Lower leg skin (tissue), 4 donors: Measurements from ENCODE around the gene ATP1B1. TPM values are rescaled to one million over a fixed set of nuclear protein-coding genes. Genes with fewer than 3 reads are reported as not detected.
"Not testable (repeated sequence)": the region's sequence is repeated elsewhere in the genome, so short reads cannot be mapped to it uniquely, and the experiment has no call there.

Experiments
- DNase-seq, 2 donors: peaks; one replicate each; pipeline ENCODE4 v3.0.0-alpha.2; 2019; ENCODE audit warnings: low spot score in 2 of 2
- H3K4me3 ChIP-seq: fragments of 200-600 bp; sonication (generic); 2 replicates; pipeline ENCODE4 v1.5.1; 2017; ENCODE audit warnings: mild to moderate bottlenecking, low read depth; ENCODE audit not compliant: poor library complexity, severe bottlenecking
- POLR2A ChIP-seq, 2 donors: fragments of 450-650 bp; IDR thresholded peaks; one replicate each; pipeline ENCODE4 v1.6.1; 2016 to 2017; ENCODE audit warnings: antibody characterized with exemption in 2 of 2, mild to moderate bottlenecking in 1 of 2, moderate library complexity in 1 of 2
- WGBS, 2 donors: methylation state at CpG; one replicate each; pipeline ENCODE4 v1.1.5; 2018; 5-methylcytosine and 5-hydroxymethylcytosine counted together
- intact Hi-C: fragments of 100-400 bp; cut with DNase I; formaldehyde crosslinking; loops from one replicate; pipeline ENCODE4 v1.15.0; 2023; ENCODE audit warnings: low total_unique reads
- total RNA-seq, 4 donors: library from RNA; depleted of rRNA; stranded (reverse); fragments of >200 nt; gene quantifications; one replicate each; pipeline ENCODE4 v1.1.0, GENCODE V29; 2016
- TF ChIP-seq, protein P1 (sequence below), 3 donors: fragments of 450-650 bp; IDR thresholded peaks; one replicate each; pipeline ENCODE4 v1.5.1; 2016; ENCODE audit warnings: antibody characterized with exemption in 3 of 3, mild to moderate bottlenecking in 3 of 3, moderate library complexity in 2 of 3

Gene ATP1B1
- total RNA-seq, 4 donors from 2014 or later = 35.3 to 213 (median 122) TPM

DNA sequence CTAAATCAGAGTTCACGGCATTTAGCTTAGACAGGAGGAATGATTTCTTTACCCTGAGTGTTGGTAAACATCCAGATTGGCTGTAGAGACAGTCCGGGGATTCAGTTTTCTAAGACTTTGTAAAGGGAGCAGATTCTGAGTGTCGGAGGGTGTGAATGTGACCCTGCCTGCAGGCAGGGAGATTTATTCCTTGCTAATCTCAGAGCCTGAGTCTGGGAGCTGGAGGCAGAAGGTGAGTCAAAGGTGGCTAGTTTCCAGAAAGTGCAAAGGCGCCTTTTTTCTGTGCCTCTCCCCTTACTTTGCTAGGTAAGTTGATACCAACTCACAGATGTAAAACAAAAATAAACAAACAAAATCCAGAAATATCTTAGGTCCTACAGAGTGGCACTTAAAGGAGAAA lies 11.7 kb downstream of the ATP1B1 start:
- TF ChIP-seq POLR2A (IDR thresholded peaks at IDR 0.05) = no peak
- TF ChIP-seq, protein P1, sequence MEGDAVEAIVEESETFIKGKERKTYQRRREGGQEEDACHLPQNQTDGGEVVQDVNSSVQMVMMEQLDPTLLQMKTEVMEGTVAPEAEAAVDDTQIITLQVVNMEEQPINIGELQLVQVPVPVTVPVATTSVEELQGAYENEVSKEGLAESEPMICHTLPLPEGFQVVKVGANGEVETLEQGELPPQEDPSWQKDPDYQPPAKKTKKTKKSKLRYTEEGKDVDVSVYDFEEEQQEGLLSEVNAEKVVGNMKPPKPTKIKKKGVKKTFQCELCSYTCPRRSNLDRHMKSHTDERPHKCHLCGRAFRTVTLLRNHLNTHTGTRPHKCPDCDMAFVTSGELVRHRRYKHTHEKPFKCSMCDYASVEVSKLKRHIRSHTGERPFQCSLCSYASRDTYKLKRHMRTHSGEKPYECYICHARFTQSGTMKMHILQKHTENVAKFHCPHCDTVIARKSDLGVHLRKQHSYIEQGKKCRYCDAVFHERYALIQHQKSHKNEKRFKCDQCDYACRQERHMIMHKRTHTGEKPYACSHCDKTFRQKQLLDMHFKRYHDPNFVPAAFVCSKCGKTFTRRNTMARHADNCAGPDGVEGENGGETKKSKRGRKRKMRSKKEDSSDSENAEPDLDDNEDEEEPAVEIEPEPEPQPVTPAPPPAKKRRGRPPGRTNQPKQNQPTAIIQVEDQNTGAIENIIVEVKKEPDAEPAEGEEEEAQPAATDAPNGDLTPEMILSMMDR (IDR thresholded peaks at IDR 0.05) = no peak
- WGBS, 2 donors = 76 to 78% methylated on average over 4 of the region's 4 CpGs
- DNase-seq = no peak
- no peak overlapping the region for H3K4me3 ChIP-seq
- intact Hi-C loops = no loop called here

DNA sequence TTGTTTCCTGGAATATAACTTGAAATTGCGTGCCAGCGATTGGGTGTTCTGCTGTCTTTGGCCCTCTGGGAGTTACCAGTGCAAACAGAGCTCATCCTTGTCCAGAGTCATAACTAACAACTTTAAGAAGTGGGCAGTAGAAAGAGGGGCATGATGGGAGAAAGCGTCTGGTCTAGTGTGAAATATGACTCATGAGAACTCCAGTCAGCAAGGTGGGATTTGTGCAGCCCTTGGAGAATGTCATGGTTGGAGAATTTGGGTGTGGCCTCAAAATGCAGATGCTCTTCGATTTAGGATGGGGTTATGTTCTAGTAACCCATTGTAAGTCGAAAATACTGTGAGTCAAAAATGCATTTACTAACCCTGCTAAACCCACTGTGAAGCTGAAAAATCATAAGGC lies 12.9 kb downstream of the ATP1B1 start:
- no peak for DNase-seq
- intact Hi-C loops = no loop called here
- no peak for TF ChIP-seq POLR2A (IDR thresholded peaks at IDR 0.05)
- TF ChIP-seq, protein P1 (IDR thresholded peaks at IDR 0.05) = no peak
- WGBS, 2 donors = 52 to 69% methylated on average over 5 of the region's 5 CpGs
- H3K4me3 ChIP-seq = no peak overlapping the region

DNA sequence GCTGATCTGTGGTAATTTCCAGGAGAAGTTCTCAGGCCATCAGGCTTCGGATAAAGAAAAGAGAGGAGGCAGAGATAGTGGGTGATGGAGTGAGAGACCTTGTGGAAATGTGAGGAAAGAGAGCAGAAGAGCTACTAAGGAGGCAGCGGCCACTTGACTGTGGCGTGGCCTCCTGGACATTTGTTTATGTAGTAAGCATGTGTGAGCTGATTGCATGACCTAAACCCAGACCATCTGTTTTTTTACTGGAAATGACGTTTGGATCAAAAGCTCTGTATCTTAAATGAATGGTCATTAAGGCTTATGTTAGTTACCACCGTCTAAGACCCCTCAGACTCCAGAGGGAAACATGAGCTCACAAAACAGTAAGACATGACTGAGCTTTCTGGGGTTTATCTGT lies 13.6 kb downstream of the ATP1B1 start:
- intact Hi-C loops = no loop called here
- DNase-seq = no peak
- no peak overlapping the region for H3K4me3 ChIP-seq
- 83 to 85% methylated on average over 5 of the region's 5 CpGs for WGBS, 2 donors
- TF ChIP-seq POLR2A (IDR thresholded peaks at IDR 0.05) = no peak
- TF ChIP-seq, protein P1 (IDR thresholded peaks at IDR 0.05) = no peak

DNA sequence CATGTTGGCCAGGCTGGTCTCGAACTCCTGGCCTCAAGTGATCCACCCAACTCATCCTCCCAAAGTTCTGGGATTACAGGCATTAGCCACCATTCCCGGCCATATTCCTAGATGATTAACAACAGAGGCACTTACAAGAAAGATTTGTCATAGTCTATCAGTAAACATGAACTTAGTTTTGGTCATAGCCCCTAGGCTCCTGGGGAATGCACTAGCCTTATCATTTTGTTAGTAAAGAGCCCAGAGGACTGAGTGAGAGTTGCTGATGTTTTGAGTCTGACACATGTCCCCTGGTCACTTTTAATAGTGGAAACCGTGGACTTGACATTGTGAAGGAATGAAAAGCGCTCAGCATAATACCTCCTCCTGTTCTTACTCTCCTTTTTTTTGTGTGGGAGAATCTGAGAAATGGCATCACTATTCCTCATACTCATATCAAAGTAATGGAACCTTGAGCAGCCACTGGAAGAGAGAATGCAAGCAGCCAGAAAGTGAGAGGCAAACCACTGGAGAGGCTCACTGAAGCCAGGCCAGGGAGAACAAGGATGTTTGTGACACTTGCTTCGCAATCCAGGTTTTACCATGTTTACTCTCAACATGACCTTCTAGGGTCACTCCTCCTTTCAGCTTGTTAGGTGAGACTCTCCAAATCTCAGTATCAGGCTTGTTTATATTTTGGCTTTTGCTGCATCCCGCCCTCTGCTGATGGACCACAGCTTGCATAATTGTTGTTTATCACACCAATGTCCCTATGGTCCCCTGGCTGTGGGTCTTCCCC lies 14.8 kb downstream of the ATP1B1 start:
- TF ChIP-seq POLR2A (IDR thresholded peaks at IDR 0.05) = no peak
- TF ChIP-seq, protein P1 (IDR thresholded peaks at IDR 0.05) = no peak
- H3K4me3 ChIP-seq = no peak overlapping the region
- no peak for DNase-seq
- WGBS, 2 donors = 91 to 94% methylated on average over 6 of the region's 6 CpGs
- intact Hi-C loops = no loop called here

DNA sequence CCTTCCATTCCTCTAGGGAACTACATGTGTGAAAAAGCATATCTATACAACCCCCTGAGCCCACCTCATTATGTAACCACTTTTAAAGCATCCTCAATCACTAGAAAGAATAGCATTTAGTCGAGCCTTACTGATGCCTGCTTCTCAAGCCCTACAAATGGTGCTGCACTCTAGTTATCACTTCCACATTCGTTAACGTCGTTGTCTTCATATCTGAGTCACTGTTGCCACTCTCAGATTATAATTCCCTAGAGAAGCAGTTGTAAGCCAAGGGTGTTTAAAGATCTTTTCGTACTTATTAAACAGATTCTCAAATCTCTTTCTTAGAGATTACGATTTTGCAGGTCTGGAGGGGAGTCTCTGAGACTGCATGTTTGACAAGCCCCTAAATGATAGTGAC lies 16.5 kb downstream of the ATP1B1 start:
- DNase-seq = no peak
- 74 to 84% methylated on average over 6 of the region's 6 CpGs for WGBS, 2 donors
- H3K4me3 ChIP-seq = no peak overlapping the region
- intact Hi-C loops = no loop called here
- TF ChIP-seq, protein P1 (IDR thresholded peaks at IDR 0.05) = no peak
- no peak for TF ChIP-seq POLR2A (IDR thresholded peaks at IDR 0.05)

DNA sequence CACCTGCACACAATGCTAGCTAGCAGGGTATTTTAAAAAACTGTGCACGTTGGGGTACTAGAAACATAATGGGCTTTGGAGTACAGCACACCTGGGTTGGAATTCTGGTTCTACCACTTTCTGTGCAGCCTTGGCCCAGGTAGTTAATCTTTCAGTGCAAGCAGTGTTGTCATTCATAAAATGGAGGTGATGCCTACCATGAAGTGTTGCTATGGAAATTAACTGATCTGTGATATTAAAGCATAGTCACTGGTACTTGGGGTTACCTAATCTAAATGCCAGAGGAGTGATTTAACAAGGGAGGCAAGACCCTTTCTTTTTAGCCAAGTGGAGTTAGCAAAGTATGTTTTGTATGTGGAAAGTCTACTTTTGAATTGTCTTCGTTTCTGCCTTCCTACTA lies 18.0 kb downstream of the ATP1B1 start:
- intact Hi-C loops = no loop called here
- DNase-seq = no peak
- 61 to 67% methylated on average over 2 of the region's 2 CpGs for WGBS, 2 donors

DNA sequence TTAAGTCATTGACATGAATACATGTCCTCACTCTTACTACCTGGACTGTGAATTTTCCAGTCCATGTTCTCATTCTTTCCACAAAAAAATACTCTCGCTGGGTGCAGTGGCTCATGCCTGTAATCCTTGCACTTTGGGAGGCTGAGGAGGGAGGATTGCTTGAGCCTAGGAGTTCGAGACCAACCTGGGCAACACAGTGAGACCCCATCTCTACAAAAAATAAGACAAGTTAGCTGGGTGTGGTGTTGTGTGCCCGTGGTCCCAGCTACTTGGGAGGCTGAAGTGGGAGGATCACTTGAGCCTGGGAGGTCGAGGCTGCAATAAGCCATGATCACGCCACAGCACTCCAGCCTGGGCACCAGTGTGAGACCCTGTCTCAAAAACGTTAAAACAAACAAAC lies 19.1 kb downstream of the ATP1B1 start:
- DNase-seq, intact Hi-C loops, H3K4me3 ChIP-seq: not testable (repeated sequence)
- 95% methylated on average over 6 of the region's 6 CpGs for WGBS, 2 donors

More for the DNA sequence above, 18.0 kb downstream of the ATP1B1 start:
- TF ChIP-seq, protein P1 (IDR thresholded peaks at IDR 0.05) = no peak
- TF ChIP-seq POLR2A (IDR thresholded peaks at IDR 0.05) = no peak
- H3K4me3 ChIP-seq = no peak overlapping the region
